Measurements from ENCODE around the gene ST14.

- TF ChIP-seq CTCF (optimal IDR thresholded peaks at IDR 0.05 in 1 of 3, IDR thresholded peaks at IDR 0.05 in 1 of 3, conservative IDR thresholded peaks at IDR 0.05 in 1 of 3; ENCODE audit: extremely low read depth in 1 of 3, insufficient read depth in 2 of 3, low read length in 3 of 3): no peak
- TF ChIP-seq EZH2 (IDR thresholded peaks at IDR 0.05; ENCODE audit: low read length): no peak
Measured at GRCh38 chr11:130211781-130212401, 52.3 kb downstream of the ST14 start.

All from keratinocyte (primary cell).